Glutamatergic neuron (in vitro differentiated cells): ENCODE data around the gene UBE3D. TPM values are rescaled to one million over a fixed set of nuclear protein-coding genes. Genes with fewer than 3 reads are reported as not detected.

ENCODE experiments used
- DNase-seq: peaks from one replicate; pipeline ENCODE4 v3.0.0; 2022
- H3K27ac Mint-ChIP-seq: one replicate; pipeline ENCODE4 v1.8.0; 2020; ENCODE audit warnings: mild to moderate bottlenecking, mixed read lengths, inconsistent platforms; ENCODE audit not compliant: unreplicated experiment
- H3K27me3 Mint-ChIP-seq: one replicate; pipeline ENCODE4 v1.8.0; 2020; ENCODE audit warnings: mild to moderate bottlenecking, moderate library complexity, mixed read lengths, inconsistent platforms; ENCODE audit not compliant: unreplicated experiment
- H3K36me3 Mint-ChIP-seq: one replicate; pipeline ENCODE4 v1.8.0; 2020; ENCODE audit warnings: mild to moderate bottlenecking, mixed read lengths, inconsistent platforms; ENCODE audit not compliant: unreplicated experiment
- H3K4me1 Mint-ChIP-seq: one replicate; pipeline ENCODE4 v1.8.0; 2020; ENCODE audit warnings: mild to moderate bottlenecking, low read depth, mixed read lengths, inconsistent platforms; ENCODE audit not compliant: unreplicated experiment
- H3K4me3 Mint-ChIP-seq: one replicate; pipeline ENCODE4 v1.8.0; 2020; ENCODE audit warnings: mild to moderate bottlenecking, mixed read lengths, inconsistent platforms; ENCODE audit not compliant: unreplicated experiment
- H3K9me3 Mint-ChIP-seq: one replicate; pipeline ENCODE4 v1.8.0; 2020; ENCODE audit warnings: mild to moderate bottlenecking, moderate library complexity, mixed read lengths, inconsistent platforms; ENCODE audit not compliant: unreplicated experiment
- total RNA-seq: library from RNA; stranded (reverse); fragmentation: NEBNext Ultra II Directional; extraction: Animal tissue kit (Norgen Biotek cat#: 25700); gene quantifications from one replicate; pipeline ENCODE4 v1.2.1, GENCODE V29; 2021; ENCODE audit not compliant: unreplicated experiment
- TF ChIP-seq, protein P1 (sequence below): fragments of 200-600 bp; sonication (generic); IDR thresholded peaks from one replicate; pipeline ENCODE4 v1.5.0; 2021; ENCODE audit not compliant: partially characterized antibody, unreplicated experiment

The UBE3D gene
- total RNA-seq, 1 donor from 2014 or later: 12.3 TPM

DNA sequence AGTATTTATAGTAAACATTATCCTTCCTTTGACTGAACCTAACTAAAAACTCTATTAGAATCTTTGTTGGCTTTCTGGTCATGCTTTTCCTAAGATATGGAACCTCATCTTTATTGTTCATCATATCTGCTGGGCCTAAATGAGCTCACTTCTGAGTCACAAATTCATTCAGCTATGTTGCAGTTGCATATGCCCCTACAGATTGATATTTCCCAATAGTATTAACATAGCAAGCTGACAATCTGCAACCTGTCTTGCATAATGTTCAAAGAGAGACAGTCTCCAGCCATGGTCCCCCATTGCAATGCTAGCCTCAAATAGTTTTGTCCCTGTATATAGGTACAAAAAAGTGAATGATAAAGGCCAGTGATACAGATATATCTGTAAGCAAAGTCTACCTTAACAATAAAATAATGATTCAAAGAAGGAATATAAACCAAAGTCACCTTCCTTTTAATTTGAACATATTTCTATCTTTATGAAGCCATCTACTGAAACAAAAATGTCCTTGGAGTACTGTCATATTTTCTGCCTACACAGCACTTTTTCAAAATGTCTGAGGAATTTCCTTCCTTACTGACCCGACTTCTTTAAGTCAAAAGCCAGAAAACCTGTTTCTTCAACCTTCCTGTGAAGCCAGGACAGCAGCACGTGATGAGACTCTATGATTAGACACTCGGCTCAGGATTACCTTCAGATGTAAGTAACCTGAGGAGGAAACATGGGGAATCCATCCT lies 140.7 kb downstream of the UBE3D start:
- Mint-ChIP-seq H3K4me3 (no peak overlapping the region), H3K27ac (no peak overlapping the region), H3K4me1 (no peaks in the 10 kb centered on the region), H3K9me3 (no peaks in the 10 kb centered on the region), H3K27me3 (no peaks in the 10 kb centered on the region), H3K36me3 (peaks cover 4% of the 10 kb centered on the region)
- TF ChIP-seq, protein P1, sequence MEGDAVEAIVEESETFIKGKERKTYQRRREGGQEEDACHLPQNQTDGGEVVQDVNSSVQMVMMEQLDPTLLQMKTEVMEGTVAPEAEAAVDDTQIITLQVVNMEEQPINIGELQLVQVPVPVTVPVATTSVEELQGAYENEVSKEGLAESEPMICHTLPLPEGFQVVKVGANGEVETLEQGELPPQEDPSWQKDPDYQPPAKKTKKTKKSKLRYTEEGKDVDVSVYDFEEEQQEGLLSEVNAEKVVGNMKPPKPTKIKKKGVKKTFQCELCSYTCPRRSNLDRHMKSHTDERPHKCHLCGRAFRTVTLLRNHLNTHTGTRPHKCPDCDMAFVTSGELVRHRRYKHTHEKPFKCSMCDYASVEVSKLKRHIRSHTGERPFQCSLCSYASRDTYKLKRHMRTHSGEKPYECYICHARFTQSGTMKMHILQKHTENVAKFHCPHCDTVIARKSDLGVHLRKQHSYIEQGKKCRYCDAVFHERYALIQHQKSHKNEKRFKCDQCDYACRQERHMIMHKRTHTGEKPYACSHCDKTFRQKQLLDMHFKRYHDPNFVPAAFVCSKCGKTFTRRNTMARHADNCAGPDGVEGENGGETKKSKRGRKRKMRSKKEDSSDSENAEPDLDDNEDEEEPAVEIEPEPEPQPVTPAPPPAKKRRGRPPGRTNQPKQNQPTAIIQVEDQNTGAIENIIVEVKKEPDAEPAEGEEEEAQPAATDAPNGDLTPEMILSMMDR: no peak
- DNase-seq: no peak

DNA sequence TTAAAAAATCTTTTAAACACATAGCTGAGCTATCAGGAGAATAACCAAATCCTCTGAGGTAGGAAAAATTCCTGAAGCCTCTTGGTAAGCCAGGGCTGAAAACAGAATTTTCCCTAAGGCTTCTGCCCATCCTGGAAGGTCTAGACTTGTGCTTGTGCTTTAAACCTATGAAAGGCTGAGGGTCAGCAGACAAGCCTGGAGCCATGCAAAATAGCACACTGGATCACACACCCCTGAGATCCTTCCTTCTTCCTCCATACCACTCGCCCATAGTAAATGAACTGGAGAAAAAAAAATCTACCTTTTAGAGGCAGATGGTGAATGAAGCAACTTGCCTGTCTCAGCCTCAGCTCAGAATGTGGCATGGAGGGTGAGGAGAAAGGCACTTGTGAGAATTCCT lies 144.4 kb downstream of the UBE3D start:
- H3K27me3 Mint-ChIP-seq: no peaks in the 10 kb centered on the region
- DNase-seq: no peak
- no peak overlapping the region for H3K4me3 Mint-ChIP-seq
- TF ChIP-seq, protein P1: no peak
- peaks cover 8% of the 10 kb centered on the region for H3K36me3 Mint-ChIP-seq
- H3K4me1 Mint-ChIP-seq: no peaks in the 10 kb centered on the region
- H3K27ac Mint-ChIP-seq: no peak overlapping the region
- no peaks in the 10 kb centered on the region for H3K9me3 Mint-ChIP-seq

DNA sequence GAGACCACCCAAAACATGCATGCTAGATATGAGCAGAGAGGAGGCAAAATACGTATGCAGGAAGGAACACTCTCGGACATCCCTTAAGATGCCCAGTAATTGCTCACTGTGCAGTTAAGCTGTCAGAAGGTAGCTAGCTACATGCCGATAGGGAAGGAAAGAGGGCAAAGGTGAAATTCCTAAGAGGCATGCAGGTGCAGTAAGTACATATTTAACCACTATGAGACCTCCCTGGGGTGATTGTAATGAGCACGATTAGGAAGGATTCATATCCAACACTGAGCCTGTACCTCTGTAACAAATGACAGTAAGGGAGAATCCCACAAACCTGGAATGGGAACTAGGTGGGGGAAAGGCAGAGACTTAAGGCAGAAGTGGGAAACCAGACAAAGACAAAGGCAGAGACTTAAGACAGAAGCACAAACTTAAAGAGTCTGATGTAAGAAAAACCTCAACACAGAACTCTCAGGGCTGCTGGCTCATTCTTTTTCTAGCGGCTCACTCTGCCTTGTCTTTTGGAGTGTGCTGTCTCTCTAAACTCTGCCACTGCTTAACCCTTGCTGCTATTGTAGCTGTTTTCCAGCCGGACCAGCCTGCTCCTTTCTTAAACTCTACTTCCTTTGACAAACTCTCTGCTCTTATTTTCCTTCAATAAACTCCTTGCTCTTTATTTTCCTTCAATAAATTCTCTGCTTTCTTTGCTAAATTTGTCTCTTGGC lies 148.1 kb downstream of the UBE3D start:
- H3K36me3 Mint-ChIP-seq: peaks cover 8% of the 10 kb centered on the region
- H3K27ac Mint-ChIP-seq: no peak overlapping the region
- DNase-seq: no peak
- no peak overlapping the region for H3K4me3 Mint-ChIP-seq
- TF ChIP-seq, protein P1: no peak
- no peaks in the 10 kb centered on the region for H3K9me3 Mint-ChIP-seq
- H3K4me1 Mint-ChIP-seq: no peaks in the 10 kb centered on the region
- H3K27me3 Mint-ChIP-seq: no peaks in the 10 kb centered on the region

DNA sequence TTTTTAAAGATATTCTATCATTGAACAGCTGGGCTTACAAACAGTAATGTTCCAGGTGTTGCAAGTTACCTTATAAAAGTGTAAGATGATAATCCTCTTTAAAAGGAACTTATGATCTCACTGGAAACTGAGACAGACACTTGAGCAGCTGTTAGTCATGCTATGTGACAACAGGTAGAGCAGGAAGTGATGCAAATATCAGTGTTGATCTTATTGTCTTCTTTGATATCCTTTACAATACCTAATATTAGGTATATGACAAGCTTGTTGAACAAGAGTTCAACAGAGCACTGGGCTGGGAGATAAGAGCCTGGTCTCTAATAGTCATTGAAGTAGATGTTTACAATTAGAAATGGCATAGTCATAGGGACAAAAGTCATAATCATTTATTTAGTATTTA lies 150.0 kb downstream of the UBE3D start:
- DNase-seq: no peak
- Mint-ChIP-seq H3K9me3 (no peaks in the 10 kb centered on the region), H3K4me1 (peaks cover 2% of the 10 kb centered on the region), H3K27ac (no peak overlapping the region), H3K27me3 (no peaks in the 10 kb centered on the region), H3K36me3 (peaks cover 8% of the 10 kb centered on the region), H3K4me3 (no peak overlapping the region)
- TF ChIP-seq, protein P1: no peak

DNA sequence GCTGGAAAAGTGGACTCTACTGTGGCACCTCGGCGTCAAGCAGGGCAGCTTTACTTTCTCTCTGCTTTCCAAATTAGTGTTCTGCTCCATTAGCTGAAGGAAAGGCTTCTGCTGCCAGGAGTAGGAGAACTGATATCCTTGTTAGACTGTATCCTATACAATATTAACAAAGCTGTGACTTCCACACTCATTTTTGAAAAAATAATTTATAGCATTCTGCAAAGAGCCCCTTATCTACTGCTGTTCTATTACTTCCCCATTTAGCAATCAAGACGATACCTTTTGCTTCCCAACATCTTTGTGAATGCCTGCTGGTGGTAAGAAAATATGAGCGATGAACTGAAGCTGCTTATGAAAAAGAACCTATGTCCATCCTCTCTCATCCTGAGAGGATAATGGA lies 151.1 kb downstream of the UBE3D start:
- Mint-ChIP-seq H3K9me3 (no peaks in the 10 kb centered on the region), H3K4me1 (peaks cover 2% of the 10 kb centered on the region), H3K36me3 (peaks cover 8% of the 10 kb centered on the region), H3K4me3 (no peak overlapping the region), H3K27me3 (no peaks in the 10 kb centered on the region), H3K27ac (no peak overlapping the region)
- TF ChIP-seq, protein P1: no peak
- no peak for DNase-seq
